Nephron progenitor cell (in vitro differentiated cells): ENCODE measurements around the gene NTF3.

Experiments
- DNase-seq: peaks from one replicate; pipeline ENCODE4 v3.0.0; 2021
- H3K27ac Mint-ChIP-seq: 2 replicates; pipeline ENCODE4 v1.8.0; 2021; ENCODE audit warnings: mild to moderate bottlenecking, moderate library complexity, mixed read lengths
- H3K27me3 Mint-ChIP-seq: 2 replicates; pipeline ENCODE4 v1.8.0; 2021; ENCODE audit warnings: mild to moderate bottlenecking, low read depth, mixed read lengths; ENCODE audit not compliant: poor library complexity
- H3K36me3 Mint-ChIP-seq: 2 replicates; pipeline ENCODE4 v1.8.0; 2021; ENCODE audit warnings: low read depth, mixed read lengths
- H3K4me1 Mint-ChIP-seq: 2 replicates; pipeline ENCODE4 v1.8.0; 2021; ENCODE audit warnings: mixed read lengths
- H3K4me3 Mint-ChIP-seq: 2 replicates; pipeline ENCODE4 v1.8.0; 2021; ENCODE audit warnings: mild to moderate bottlenecking, moderate library complexity, mixed read lengths
- H3K9me3 Mint-ChIP-seq: 2 replicates; pipeline ENCODE4 v1.8.0; 2021; ENCODE audit warnings: mild to moderate bottlenecking, moderate library complexity, mixed read lengths
- TF ChIP-seq, protein P1 (sequence below): fragments of 200-600 bp; sonication (generic); IDR thresholded peaks from 2 replicates; pipeline ENCODE4 v1.5.0; 2021; ENCODE audit warnings: antibody characterized with exemption

Gene NTF3

GRCh38 chr12:5461966-5462365, 30.1 kb downstream of the NTF3 start:
- TF ChIP-seq, protein P1, sequence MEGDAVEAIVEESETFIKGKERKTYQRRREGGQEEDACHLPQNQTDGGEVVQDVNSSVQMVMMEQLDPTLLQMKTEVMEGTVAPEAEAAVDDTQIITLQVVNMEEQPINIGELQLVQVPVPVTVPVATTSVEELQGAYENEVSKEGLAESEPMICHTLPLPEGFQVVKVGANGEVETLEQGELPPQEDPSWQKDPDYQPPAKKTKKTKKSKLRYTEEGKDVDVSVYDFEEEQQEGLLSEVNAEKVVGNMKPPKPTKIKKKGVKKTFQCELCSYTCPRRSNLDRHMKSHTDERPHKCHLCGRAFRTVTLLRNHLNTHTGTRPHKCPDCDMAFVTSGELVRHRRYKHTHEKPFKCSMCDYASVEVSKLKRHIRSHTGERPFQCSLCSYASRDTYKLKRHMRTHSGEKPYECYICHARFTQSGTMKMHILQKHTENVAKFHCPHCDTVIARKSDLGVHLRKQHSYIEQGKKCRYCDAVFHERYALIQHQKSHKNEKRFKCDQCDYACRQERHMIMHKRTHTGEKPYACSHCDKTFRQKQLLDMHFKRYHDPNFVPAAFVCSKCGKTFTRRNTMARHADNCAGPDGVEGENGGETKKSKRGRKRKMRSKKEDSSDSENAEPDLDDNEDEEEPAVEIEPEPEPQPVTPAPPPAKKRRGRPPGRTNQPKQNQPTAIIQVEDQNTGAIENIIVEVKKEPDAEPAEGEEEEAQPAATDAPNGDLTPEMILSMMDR = no peak
- H3K27ac Mint-ChIP-seq = no peak overlapping the region
- no peak overlapping the region for H3K4me3 Mint-ChIP-seq
- no peak for DNase-seq
- peaks cover 5% of the 10 kb centered on the region for H3K36me3 Mint-ChIP-seq
- peaks cover 20% of the 10 kb centered on the region for H3K4me1 Mint-ChIP-seq
- peaks cover 15% of the 10 kb centered on the region for H3K27me3 Mint-ChIP-seq
- no peaks in the 10 kb centered on the region for H3K9me3 Mint-ChIP-seq

GRCh38 chr12:5464096-5464495, 32.2 kb downstream of the NTF3 start:
- no peaks in the 10 kb centered on the region for H3K9me3 Mint-ChIP-seq
- no peak overlapping the region for H3K27ac Mint-ChIP-seq
- DNase-seq = no peak
- peaks cover 13% of the 10 kb centered on the region for H3K27me3 Mint-ChIP-seq
- H3K4me1 Mint-ChIP-seq = peaks cover 18% of the 10 kb centered on the region
- H3K36me3 Mint-ChIP-seq = peaks cover 5% of the 10 kb centered on the region
- no peak overlapping the region for H3K4me3 Mint-ChIP-seq
- TF ChIP-seq, protein P1 = no peak

- DNase-seq = no peak
- TF ChIP-seq, protein P1 = no peak
- Mint-ChIP-seq H3K4me1 (peaks cover 20% of the 10 kb centered on the region), H3K9me3 (no peaks in the 10 kb centered on the region), H3K27me3 (peaks cover 14% of the 10 kb centered on the region), H3K4me3 (no peak overlapping the region), H3K27ac (no peak overlapping the region), H3K36me3 (peaks cover 5% of the 10 kb centered on the region)
These were observed 33.5 kb downstream of the NTF3 start for GRCh38 chr12:5465384-5465783.

GRCh38 chr12:5466521-5466960, 34.6 kb downstream of the NTF3 start:
- H3K4me1 Mint-ChIP-seq = peaks cover 28% of the 10 kb centered on the region
- H3K9me3 Mint-ChIP-seq = no peaks in the 10 kb centered on the region
- peaks cover 18% of the 10 kb centered on the region for H3K27me3 Mint-ChIP-seq
- DNase-seq = no peak
- TF ChIP-seq, protein P1 = no peak
- H3K27ac Mint-ChIP-seq = no peak overlapping the region
- no peak overlapping the region for H3K4me3 Mint-ChIP-seq
- peaks cover 4% of the 10 kb centered on the region for H3K36me3 Mint-ChIP-seq

DNA sequence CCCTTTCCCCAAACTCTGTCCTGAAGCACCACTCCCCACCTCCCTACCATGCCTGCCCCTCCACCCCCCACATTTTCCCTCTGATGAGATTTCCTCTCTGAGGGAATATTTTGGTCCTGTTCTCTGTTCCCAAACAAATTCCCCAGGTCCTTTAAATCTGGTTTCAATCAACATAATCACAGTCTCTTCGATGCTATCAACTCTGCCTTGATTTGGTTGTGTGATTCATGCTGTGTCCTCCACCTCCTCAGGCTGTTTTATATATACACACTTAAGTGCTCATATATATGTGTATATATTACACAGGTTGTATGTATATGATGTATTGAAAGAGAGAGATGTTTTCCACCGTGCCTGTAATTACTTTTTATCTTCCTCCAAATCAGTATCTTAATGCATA, 36.0 kb downstream of the NTF3 start:
- Mint-ChIP-seq H3K9me3 (no peaks in the 10 kb centered on the region), H3K4me3 (no peak overlapping the region), H3K4me1 (peaks cover 30% of the 10 kb centered on the region), H3K36me3 (no peaks in the 10 kb centered on the region), H3K27ac (no peak overlapping the region), H3K27me3 (peaks cover 25% of the 10 kb centered on the region)
- no peak for DNase-seq
- TF ChIP-seq, protein P1 = no peak

GRCh38 chr12:5470221-5470620, 38.3 kb downstream of the NTF3 start:
- Mint-ChIP-seq H3K36me3 (no peaks in the 10 kb centered on the region), H3K9me3 (no peaks in the 10 kb centered on the region), H3K27me3 (peaks cover 22% of the 10 kb centered on the region), H3K4me1 (peaks cover 51% of the 10 kb centered on the region), H3K4me3 (no peak overlapping the region), H3K27ac (no peak overlapping the region)
- DNase-seq = no peak
- TF ChIP-seq, protein P1 = no peak
